ENCODE results near the gene HLCS.

Gene HLCS

GRCh38 chr21:36913247-36914169 is 53.0 kb downstream of the HLCS start:
- Histone ChIP-seq H3K4me3 (ENCODE audit: low read depth, low read length) (no peak overlapping the region), H3K9me3 (ENCODE audit: control insufficient read depth, insufficient read depth, low read depth, low read length) (no peaks in the 10 kb centered on the region), H3K27ac (ENCODE audit: extremely low read depth, low read depth, low read length) (no peak overlapping the region; the same call in 1 of the 2 replicates), H3K36me3 (ENCODE audit: control insufficient read depth in 2 of 2, insufficient read depth in 1 of 2, low read length in 2 of 2) (no peaks in the 10 kb centered on the region), H3K4me1 (ENCODE audit: control insufficient read depth, insufficient read depth, low read length) (peaks cover 41% of the 10 kb centered on the region)
- CTCF ChIA-PET, result interaction anchor here (0.6 to 1.0 kb wide), 5 partner anchors 15 to 328 kb away, joined by 3 to 5 read pairs (median 3); no protein-coding TSS in a partner anchor
- POLR2A ChIA-PET, result interaction anchor here (0.5 kb wide), 1 partner anchor 98 kb away, joined by 8 read pairs; no protein-coding TSS in a partner anchor
- TF ChIP-seq ZNF488 (tag by site-specific recombination; IDR thresholded peaks at IDR 0.05) (no peak), ZNF146 (tag by site-specific recombination; IDR thresholded peaks at IDR 0.05) (no peak), ZNF155 (tag by site-specific recombination; IDR thresholded peaks at IDR 0.05) (no peak), TSHZ1 (tag by site-specific recombination; IDR thresholded peaks at IDR 0.05; ENCODE audit: borderline replicate concordance) (no peak), ZNF184 (tag by site-specific recombination; IDR thresholded peaks at IDR 0.05) (0 out of 2 replicates have a peak, but pooled peaks have one; percentile 36), ZNF449 (tag by site-specific recombination; IDR thresholded peaks at IDR 0.05) (no peak), EGR2 (tag by site-specific recombination; IDR thresholded peaks at IDR 0.05; ENCODE audit: low read depth) (peak; percentile 86), ZFHX2 (tag by site-specific recombination; conservative IDR thresholded peaks at IDR 0.05) (peak; percentile 73), KLF7 (tag by site-specific recombination; IDR thresholded peaks at IDR 0.05; ENCODE audit: borderline replicate concordance) (no peak), PRDM10 (tag by site-specific recombination; IDR thresholded peaks at IDR 0.05) (peak; percentile 66), ZNF629 (tag by site-specific recombination; IDR thresholded peaks at IDR 0.05) (peak; percentile 47; the same call in 1 of the 2 replicates), ZSCAN23 (tag by site-specific recombination; IDR thresholded peaks at IDR 0.05) (no peak), ZNF585B (tag by site-specific recombination; IDR thresholded peaks at IDR 0.05) (no peak), ZNF571 (tag by site-specific recombination; IDR thresholded peaks at IDR 0.05) (no peak), ZNF600 (tag by site-specific recombination; IDR thresholded peaks at IDR 0.05) (0 out of 2 replicates have a peak, but pooled peaks have one; percentile 17), ZNF23 (tag by site-specific recombination; IDR thresholded peaks at IDR 0.05; ENCODE audit: borderline replicate concordance) (no peak), MZF1 (tag by site-specific recombination; IDR thresholded peaks at IDR 0.05; ENCODE audit: borderline replicate concordance) (no peak), KLF17 (tag by site-specific recombination; IDR thresholded peaks at IDR 0.05) (no peak), ELK4 (IDR thresholded peaks at IDR 0.05; ENCODE audit: borderline replicate concordance, low read depth, low read length) (no peak), ZNF658 (tag by site-specific recombination; IDR thresholded peaks at IDR 0.05) (no peak), HIC1 (tag by site-specific recombination; IDR thresholded peaks at IDR 0.05) (no peak), KLF1 (tag by site-specific recombination; IDR thresholded peaks at IDR 0.05) (peak; percentile 16)
